RWPE2 (cell line): ENCODE data around the gene RNF133.

Experiments
- ATAC-seq: fragments of 200-7000 bp; cut with Tn5 transposase; 3 replicates; pipeline ENCODE4 v1.9.1; 2021; ENCODE audit warnings: low read depth
- DNase-seq: peaks from one replicate; pipeline ENCODE4 v3.0.0-alpha.2; 2020; ENCODE audit warnings: low spot score
- H3K27ac ChIP-seq: fragments of 450-650 bp; 2 replicates; pipeline ENCODE4 v1.5.1; 2017; ENCODE audit warnings: mild to moderate bottlenecking; ENCODE audit not compliant: poor library complexity, severe bottlenecking
- H3K27me3 ChIP-seq: fragments of 250-450 bp; sonication (Bioruptor Pico); 2 replicates; pipeline ENCODE4 v1.5.1; 2021; ENCODE audit warnings: mild to moderate bottlenecking, moderate library complexity; ENCODE audit not compliant: insufficient read depth, poor library complexity, severe bottlenecking
- H3K36me3 ChIP-seq: fragments of 250-450 bp; sonication (Bioruptor Pico); 2 replicates; pipeline ENCODE4 v1.5.1; 2020; ENCODE audit warnings: low read depth, mild to moderate bottlenecking, moderate library complexity
- H3K4me1 ChIP-seq: fragments of 250-450 bp; sonication (Bioruptor Pico); 2 replicates; pipeline ENCODE4 v1.5.1; 2021; ENCODE audit warnings: mild to moderate bottlenecking, moderate library complexity; ENCODE audit not compliant: insufficient read depth, poor library complexity, severe bottlenecking
- H3K4me3 ChIP-seq: fragments of 250-450 bp; sonication (Bioruptor Pico); 2 replicates; pipeline ENCODE4 v1.5.1; 2021; ENCODE audit warnings: mild to moderate bottlenecking, moderate library complexity; ENCODE audit not compliant: severe bottlenecking
- H3K9me3 ChIP-seq: fragments of 250-450 bp; sonication (Bioruptor Pico); 2 replicates; pipeline ENCODE4 v1.5.1; 2021; ENCODE audit warnings: mild to moderate bottlenecking, moderate library complexity; ENCODE audit not compliant: severe bottlenecking
- CTCF ChIP-seq: fragments of 450-650 bp; IDR thresholded peaks from one replicate; pipeline ENCODE4 v1.5.1; 2017; ENCODE audit warnings: mild to moderate bottlenecking, moderate library complexity; ENCODE audit not compliant: poor library complexity, severe bottlenecking

Gene RNF133

GRCh38 chr7:122709930-122710646 is 11.2 kb upstream of the RNF133 start:
- no peak for ATAC-seq
- Histone ChIP-seq H3K9me3 (no peaks in the 10 kb centered on the region), H3K27ac (no peak overlapping the region), H3K27me3 (no peaks in the 10 kb centered on the region), H3K36me3 (no peaks in the 10 kb centered on the region), H3K4me1 (no peaks in the 10 kb centered on the region), H3K4me3 (no peak overlapping the region)
- no peak for DNase-seq
- no peak for TF ChIP-seq CTCF

- Histone ChIP-seq H3K27ac (no peak overlapping the region), H3K4me3 (no peak overlapping the region), H3K4me1 (no peaks in the 10 kb centered on the region), H3K9me3 (no peaks in the 10 kb centered on the region), H3K27me3 (no peaks in the 10 kb centered on the region), H3K36me3 (no peaks in the 10 kb centered on the region)
- DNase-seq (no peak), ATAC-seq (no peak)
- no peak for TF ChIP-seq CTCF
Observed at GRCh38 chr7:122706836-122707235, 7.9 kb upstream of the RNF133 start.

- H3K36me3 ChIP-seq, result no peaks in the 10 kb centered on the region
- TF ChIP-seq CTCF, result no peak
- no peaks in the 10 kb centered on the region for H3K27me3 ChIP-seq
- H3K9me3 ChIP-seq, result no peaks in the 10 kb centered on the region
- no peak within 1 kb of the TSS for H3K27ac ChIP-seq
- no peak for DNase-seq
- H3K4me1 ChIP-seq, result no peaks in the 10 kb centered on the region
- no peak for ATAC-seq
- H3K4me3 ChIP-seq, result no peak within 1 kb of the TSS
Observed at GRCh38 chr7:122702872-122703510, 4.1 kb upstream of the RNF133 start, which contains the start of gene RNF148. RNF148 (minus strand) TSS chr7:122702922; CDS start chr7:122702750, 172 bp downstream.

- Histone ChIP-seq H3K36me3 (no peaks in the 10 kb centered on the region), H3K4me3 (no peak overlapping the region), H3K4me1 (no peaks in the 10 kb centered on the region), H3K27ac (no peak overlapping the region), H3K27me3 (no peaks in the 10 kb centered on the region), H3K9me3 (no peaks in the 10 kb centered on the region)
- no peak for TF ChIP-seq CTCF
- ATAC-seq, result no peak
- no peak for DNase-seq
Observed at GRCh38 chr7:122695816-122696215, 3.1 kb downstream of the RNF133 start.

GRCh38 chr7:122694697-122695096 is 4.2 kb downstream of the RNF133 start:
- Histone ChIP-seq H3K27ac (no peak overlapping the region), H3K9me3 (no peaks in the 10 kb centered on the region), H3K4me1 (no peaks in the 10 kb centered on the region), H3K27me3 (no peaks in the 10 kb centered on the region), H3K36me3 (no peaks in the 10 kb centered on the region), H3K4me3 (no peak overlapping the region)
- ATAC-seq (no peak), DNase-seq (no peak)
- no peak for TF ChIP-seq CTCF
